GM19463 (cell line): Measurements from ENCODE around the gene CCDC146.
"Not testable (repeated sequence)": the region's sequence is repeated elsewhere in the genome, so short reads cannot be mapped to it uniquely, and the experiment has no call there.

ENCODE experiments used
- ATAC-seq: cut with Tn5 transposase; IDR thresholded peaks from one replicate; pipeline ENCODE4 v1.9.1; 2021; ENCODE audit warnings: mild to moderate bottlenecking, moderate library complexity; ENCODE audit not compliant: unreplicated experiment

Gene CCDC146

DNA sequence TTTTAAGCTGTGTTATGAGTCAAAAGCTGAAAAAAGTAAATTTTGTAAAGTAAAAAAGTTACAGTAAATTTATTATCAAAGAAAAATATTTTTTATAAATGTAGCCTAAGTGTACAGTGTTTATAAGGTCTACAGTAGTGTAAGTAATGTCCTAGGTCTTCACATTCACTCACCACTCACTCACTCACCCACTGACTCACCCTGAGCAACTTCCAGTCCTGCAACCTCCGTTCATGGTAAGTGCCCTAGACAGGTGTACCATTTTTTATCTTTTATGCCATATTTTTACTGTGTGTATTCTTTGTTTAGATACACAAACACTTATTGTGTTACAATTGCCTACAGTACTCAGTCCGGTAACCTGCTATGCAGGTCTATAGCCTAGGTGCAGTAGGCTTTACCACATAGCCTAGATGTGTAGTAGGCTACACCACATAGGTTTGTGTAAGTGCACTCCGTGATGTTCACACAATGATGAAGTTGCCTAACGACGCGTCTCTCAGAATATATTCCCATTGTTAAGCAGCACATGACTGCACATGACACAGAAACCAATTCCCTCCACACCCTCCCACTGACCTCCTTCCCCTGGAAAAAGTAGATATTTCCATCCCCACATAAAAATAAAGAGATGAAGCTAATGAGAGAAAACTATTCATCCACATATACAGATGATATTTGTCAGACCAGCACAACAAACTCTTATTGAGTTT is 122.0 kb downstream of the CCDC146 start:
- ATAC-seq = no peak

DNA sequence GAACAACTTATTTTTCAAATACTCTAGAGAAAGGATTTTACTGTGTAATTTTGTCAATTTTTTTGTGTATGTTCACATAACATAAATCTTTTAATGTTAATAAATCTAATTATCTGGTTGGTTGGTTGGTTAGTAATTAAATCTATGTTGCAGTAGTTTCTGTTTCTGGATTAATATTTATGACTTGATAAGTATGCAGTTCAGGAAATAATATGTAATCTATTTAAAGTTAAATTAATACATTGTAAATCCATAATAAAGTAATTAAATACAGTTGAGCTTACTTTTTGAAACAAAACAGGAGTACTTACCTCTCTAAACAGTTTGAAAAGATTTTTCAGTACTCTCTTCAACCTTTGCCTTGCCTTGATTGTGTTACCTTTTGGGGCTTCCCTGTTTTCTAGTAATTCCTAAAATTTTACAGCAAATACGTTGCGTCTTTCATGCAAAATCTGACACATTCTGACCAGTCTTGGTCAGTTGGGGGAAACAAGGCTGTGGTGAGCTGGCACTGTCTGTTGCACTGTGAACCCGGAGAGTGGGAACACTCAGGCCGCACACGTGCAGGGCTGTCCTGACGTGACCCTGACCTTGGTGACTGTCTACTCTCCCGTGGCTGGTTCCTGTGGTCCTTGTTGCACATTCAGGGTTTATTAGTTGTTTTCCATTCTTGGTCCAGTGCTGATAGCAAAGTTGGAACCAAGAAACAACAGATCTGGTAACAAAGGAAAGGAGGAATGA is 122.8 kb downstream of the CCDC146 start:
- no peak for ATAC-seq

DNA sequence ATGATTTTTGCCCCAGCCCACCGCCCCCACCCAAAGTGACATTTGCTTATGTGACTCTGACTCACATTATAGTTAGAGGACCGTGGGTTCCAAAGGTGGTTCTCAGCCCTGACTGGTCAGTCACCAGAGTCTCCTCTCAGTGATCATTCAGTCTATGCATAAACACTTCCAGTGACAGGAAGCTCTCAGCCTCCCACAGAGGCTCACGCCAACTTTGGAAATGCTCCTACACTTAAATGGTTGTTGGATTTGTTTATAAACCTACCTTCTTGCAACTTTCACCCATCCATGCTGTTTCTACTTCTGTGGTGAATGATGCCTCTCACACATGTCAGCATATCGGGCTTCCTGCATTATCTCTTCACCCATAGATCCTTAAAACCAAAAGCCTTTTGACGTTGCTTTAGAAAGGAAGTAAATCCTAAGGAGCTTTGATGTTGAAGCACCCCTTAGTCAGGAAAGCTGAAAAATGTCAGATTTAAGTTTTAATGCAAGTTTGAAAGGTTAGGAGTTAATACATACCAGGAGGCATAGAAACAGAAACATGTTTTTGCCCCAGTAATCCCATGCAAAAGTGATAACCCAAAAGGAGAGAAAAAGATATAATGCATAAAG is 123.7 kb downstream of the CCDC146 start:
- no peak for ATAC-seq

DNA sequence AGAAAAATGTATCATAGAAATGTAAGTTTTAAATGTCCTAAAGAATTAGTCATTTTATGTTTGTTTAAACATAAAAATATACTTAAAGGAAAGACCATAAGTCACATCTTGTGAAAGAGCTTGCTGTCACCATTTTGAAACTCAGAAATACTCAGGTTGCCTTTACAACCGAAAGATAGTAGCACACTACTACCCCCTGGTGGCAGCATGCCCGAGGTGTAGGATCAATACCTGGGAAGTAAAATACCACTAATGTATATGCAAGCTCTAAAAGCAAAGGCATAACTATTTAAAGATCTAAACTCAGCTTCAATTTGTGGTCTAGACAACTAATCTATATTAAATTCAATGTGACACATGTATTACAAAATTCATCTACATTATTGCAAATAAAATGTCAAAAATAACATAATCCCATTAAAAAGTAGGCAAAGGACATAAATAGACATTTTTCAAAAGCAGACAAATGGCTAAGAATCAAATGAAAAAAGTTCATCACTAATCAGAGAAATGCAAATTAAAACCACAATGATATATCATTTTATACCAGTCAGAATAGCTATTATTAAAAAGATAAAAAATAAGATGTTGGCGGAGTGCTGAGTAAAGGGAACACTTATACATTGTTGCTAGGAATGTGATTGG is 124.9 kb downstream of the CCDC146 start:
- ATAC-seq = peak; percentile 79

DNA sequence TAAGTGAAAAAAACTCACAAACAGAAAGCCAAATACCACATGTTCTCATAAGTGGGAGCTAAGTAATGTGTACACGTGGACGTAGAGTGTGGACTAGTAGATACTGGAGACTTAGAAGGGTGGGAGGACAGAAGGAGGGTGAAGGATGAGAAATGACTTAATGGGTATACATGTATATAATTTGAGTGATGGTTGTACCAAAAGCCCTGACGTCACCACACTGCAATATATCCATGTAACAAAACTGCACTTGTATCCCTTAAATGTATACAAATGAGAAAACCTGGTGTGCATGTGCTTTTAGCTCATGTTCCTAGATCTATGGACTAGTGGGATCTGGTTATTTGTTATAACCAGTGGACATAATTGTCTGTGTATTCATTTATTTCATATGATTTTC is 125.7 kb downstream of the CCDC146 start:
- no peak for ATAC-seq

DNA sequence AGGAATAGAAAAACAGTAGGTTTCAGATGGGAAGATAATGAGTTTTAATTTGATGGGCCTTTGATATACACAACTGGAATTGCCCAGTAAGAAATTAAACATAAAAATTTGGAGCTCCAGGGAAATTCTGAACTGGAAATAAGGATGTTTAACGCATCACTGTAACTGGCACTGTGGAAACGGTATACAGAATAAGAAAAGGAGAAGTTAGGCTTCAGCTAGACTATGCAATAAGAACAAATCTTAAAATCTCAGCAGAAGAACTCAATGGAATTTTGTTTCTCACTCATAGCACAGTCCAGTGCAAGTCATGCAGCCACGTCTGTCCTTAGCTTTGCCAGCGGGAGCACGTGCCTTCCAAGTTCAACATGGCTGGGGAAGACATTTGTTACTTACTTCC is 130.1 kb downstream of the CCDC146 start:
- no peak for ATAC-seq

DNA sequence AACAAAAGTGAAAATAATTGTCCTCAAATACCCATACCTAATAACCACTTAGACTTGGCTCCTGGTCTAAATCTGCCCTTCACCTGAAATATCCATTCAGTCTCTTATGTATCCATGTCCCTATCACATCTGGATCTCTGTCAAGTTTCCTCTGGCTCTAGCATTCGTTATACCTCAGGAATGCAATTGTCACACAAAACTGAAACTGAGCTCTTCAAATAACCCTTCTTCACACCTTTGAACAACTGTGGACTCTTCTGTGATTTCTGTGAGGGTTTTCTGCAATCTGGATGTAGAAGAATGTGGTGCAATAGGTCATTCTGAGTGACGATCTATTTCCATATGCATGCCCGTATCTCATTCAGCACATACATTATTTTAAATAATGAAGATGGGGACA is 130.7 kb downstream of the CCDC146 start:
- ATAC-seq = no peak

DNA sequence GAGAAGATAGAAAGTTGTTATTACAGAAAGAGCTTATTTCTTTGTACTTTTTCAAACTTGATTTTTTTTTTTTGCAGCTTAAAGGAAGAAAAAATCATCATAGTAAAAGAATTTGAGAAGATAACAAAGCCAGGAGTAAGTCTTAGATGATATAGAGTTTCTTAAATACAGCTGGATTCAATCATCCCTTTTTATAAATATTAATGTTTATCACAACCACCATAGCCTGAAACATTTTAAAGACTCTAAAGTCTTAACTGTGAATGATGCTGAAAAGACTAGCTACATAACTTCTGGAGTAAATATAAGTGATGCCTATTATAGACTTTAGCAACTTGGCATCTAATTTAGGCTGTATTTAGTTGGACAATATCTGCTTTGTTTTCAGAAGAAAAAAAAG is 132.0 kb downstream of the CCDC146 start:
- no peak for ATAC-seq

DNA sequence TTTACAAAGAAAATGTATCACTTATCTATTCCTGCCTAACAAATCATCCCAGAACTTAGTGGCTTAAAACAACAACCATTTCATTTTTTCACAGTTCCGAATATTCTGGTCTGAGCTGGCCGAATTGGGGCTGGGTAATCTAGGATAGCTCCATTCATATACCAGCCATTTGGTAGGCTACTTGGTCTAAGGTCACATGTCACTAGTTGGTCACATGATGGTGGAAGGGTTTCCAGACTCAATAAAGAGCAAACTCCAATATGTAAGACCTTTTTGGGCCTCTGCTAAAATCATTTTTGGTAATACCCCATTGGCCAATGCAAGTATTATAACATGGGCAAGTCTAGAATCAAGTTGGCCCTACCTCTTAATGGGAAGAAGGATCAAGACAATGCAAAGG is 132.5 kb downstream of the CCDC146 start:
- ATAC-seq = no peak

DNA sequence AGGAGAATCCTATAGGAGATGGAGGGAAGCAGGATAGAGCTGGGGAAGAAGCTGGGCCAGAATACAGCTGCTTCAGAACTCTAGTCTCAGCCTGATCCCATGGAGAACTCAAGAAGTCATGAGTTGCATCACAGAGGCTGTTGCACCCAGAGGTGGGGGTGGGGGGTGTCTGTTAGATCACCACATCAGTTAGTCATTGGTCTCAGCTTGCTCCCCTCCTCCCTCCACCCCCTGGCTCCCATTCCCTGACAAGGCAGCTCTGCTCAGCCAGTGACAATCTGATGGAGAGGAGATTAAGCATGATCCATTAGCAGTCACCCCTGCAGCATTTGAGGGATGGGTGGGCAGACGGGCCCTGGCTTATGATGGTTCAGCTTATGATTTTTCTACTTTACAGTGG is 135.6 kb downstream of the CCDC146 start:
- no peak for ATAC-seq

DNA sequence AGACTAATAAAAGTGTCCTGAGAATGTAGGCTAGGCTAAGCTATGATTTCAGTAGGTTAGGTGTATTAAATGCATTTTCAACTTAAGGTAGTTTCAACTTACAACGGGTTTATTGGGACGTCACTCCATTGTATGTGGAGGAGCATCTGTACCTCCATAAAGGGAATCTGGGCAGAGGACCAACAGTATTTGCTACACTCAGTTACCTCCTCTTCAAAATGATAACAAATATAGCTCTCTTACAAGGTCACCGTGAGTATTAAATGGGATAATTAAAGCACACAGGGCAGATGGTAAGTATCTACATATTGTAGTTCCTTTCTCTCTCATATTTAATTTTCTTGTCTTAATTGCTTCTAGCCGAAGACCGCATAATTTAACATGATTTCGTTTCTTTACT is 136.2 kb downstream of the CCDC146 start:
- no peak for ATAC-seq

DNA sequence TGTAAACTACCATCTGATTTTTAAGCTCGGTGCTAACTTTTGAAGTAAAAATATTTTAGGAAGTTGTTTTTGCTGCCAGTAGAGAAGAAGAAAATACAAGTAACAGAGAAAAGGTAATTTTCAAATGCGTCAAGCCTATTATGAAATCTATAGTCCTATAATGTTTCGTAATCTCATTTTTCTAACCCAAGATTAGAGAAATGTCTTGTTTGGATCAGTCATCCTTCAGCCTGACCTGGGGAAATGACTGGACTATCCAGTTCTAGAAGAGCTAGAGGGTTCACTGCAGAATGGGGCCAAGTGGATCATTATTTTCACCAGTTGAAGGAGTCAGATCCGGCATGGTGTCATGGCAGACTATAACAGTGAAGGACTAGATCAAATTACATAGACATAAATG is 139.9 kb downstream of the CCDC146 start:
- ATAC-seq = no peak

DNA sequence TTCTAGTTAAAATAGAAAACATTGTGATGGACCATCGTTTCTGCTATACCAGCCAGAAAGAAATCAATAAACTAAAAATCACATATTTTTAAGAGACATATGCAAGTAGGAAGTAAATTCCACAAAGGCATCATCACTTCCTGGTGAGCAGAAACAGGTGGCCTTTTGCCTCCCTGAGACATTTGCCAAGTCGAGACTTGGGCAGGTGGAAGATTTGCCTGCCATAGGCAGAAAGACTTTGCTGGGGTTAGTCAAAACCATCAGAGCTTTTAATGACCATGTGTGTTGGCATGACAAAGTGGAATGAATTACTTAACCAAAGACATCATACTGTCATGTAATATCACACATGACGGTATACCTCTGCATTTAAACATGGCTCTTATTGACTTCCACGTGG is 143.3 kb downstream of the CCDC146 start:
- no peak for ATAC-seq

DNA sequence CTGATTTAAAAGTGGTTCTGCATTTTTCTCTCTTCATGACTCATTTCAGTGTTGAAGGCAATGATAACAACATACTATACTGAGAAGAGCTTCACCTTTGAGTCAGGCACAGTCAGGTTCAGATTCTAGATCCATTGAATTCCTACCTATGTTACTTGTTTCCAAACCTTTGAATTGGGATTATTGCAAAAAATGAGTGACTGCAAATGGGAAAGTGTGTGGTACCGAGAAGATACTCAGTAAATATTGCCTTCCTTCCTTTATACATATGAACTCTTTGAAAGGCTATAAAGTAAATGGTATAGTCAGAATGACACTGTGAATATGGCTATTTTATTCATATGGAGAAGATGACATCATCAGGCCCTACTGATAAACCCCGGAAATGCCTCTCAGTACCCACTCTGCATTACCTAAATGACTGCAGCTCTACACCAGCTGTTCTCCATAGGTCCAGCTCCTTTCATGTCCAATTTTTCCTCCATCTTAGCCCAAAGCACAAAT is 143.9 kb downstream of the CCDC146 start:
- peak; percentile 82 for ATAC-seq

DNA sequence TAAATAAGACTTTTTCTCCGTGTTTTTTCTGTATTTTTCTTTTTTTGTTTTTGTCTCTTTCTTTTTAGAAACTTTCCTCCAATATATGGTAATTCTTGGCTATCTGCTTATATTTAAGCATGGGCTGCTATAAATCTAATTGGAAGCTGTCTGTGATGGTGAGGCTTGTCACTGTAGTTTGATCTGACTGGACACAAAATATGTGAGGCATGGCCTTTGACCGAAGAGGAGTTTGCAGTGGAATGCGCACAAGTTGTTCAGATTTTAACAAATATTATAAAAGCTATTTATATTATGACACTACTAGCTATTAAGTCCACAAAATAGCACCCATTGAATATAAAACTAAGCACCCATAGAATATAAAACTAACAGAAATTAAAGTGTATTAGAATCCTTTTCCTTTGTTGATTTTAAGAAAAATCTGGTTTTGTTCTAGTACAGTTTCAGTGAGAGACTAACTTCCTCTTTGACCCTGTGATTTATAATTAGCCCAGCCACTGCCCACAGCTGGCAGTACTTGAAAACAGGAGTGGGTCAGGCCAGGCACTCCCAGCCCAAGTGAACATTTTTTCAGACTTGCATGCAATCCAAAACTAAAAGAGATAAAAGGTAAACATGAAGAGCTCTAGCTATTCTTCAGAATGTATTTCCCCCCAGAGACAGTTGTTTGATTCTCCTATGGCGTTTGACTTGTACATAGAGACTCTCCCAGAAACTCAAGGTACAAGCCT is 147.1 kb downstream of the CCDC146 start:
- ATAC-seq = peak; percentile 80

DNA sequence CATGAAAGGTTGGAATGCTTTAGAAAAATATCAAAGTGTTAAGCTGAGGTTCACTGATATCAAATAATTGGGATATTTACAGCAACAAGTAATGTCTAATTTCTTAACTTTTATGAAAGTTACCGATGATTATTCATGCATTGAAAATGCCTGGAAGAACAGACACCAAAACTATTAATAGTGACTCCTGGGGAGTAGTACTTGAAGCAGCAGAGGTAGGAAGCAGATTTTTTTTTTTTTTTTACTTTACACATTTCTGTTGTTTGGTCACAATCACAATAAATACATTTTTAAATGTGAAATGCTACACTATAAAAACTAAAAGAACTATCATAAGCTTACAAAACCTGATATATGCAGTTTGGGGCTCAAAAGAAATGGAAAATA is 147.7 kb downstream of the CCDC146 start:
- no peak for ATAC-seq

DNA sequence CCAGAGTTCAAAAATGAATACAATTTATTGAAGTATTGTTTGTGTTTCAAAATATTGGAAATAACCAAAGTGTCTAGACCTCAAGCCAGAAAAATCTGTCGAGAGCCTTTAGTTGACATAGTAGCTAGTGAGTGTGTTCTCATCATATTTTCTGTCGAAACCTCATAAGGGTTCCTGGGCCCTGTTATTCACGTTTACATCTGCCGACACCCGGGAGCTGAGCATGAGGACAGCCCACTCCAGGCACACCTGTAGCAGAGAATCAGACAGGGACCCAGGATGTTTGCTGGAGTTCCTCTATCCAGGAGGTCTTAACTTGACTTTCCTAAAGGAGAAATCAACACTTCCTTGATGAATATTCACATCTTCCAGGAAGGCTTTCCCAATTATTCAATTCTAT is 149.4 kb downstream of the CCDC146 start:
- no peak for ATAC-seq

DNA sequence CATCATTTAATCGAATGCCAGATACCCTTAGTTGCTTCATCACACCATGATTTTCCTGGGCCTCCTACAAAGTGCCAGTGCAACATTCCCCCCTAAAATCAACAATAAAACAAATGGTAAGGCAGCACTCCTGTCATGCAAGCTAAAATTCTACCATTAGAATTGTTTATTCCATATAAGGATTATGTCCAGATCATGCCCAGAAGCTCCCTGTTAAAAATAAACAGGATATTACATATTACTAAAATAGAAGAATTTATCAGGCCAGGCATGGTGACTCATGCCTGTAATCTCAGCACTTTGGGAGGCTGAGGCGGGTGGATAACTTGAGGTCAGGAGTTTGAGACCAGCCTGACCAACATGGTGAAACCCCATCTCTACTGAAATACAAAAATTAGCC is 153.2 kb downstream of the CCDC146 start:
- ATAC-seq = not testable (repeated sequence)

DNA sequence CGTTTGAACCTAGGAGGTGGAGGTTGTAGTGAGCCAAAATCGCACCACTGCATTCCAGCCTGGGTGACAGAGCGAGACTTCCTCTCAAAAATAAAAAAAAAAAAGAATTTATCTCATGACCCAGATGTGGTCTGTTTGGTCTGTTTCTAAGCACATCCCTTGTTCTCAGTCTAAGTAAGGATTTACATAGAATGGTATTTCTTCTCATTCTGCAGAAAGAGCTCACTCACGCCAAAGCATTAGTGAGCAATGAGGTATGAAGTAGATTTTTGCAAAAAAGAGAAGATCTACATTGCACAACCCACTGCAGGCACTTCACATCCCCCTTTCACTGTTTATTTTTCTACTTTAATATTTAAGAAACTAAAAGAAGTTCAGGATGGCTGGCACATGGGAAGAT is 153.7 kb downstream of the CCDC146 start:
- no peak for ATAC-seq

DNA sequence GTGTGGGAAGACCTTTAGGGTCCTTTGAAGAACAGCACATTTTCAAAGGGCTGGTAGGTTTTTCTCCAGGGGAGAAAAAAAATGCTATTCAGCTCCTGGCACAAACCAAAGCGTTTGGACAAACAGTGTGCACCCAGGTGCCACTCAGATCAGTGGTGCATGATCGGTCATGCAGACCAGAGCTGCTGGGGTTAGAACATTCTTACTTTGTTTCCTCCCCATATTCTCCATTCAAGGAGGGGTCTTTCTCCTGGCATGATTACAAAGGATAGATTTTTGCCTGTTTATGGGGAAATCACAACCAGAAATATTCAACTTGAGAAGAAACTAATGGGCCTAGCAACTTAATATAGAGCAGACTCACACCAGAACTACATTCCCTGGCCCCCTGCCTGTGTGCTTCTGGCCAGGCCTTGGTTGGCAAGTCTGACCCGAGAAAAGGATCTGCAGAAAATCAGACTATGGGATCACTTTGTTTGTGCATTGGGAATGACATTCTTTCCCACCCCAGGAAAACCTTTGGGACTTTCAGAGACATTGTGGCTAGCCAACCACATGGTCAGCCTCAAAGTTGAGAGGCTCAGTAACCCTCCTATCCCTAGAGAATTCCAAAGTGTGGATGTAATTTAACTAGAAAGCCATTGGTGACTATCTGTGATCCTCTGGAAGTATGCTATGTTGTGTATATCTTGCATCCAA is 159.5 kb downstream of the CCDC146 start:
- no peak for ATAC-seq
